Stimulated activated CD4-positive, alpha-beta T cell treated with anti-CD3 and anti-CD28 coated beads, Interleukin-1b, Interleukin-23, amount 100 ng/mL, for 48 hours (primary cell): ENCODE data around the gene MGAT1.
A peak's percentile ranks its signal among the peaks of the same experiment; 100 is the strongest.
"Not testable (repeated sequence)": the region's sequence is repeated elsewhere in the genome, so short reads cannot be mapped to it uniquely, and the experiment has no call there.

ENCODE experiments used
- DNase-seq: peaks from one replicate; pipeline ENCODE4 v3.0.0-alpha.2; 2020

Gene MGAT1

DNA sequence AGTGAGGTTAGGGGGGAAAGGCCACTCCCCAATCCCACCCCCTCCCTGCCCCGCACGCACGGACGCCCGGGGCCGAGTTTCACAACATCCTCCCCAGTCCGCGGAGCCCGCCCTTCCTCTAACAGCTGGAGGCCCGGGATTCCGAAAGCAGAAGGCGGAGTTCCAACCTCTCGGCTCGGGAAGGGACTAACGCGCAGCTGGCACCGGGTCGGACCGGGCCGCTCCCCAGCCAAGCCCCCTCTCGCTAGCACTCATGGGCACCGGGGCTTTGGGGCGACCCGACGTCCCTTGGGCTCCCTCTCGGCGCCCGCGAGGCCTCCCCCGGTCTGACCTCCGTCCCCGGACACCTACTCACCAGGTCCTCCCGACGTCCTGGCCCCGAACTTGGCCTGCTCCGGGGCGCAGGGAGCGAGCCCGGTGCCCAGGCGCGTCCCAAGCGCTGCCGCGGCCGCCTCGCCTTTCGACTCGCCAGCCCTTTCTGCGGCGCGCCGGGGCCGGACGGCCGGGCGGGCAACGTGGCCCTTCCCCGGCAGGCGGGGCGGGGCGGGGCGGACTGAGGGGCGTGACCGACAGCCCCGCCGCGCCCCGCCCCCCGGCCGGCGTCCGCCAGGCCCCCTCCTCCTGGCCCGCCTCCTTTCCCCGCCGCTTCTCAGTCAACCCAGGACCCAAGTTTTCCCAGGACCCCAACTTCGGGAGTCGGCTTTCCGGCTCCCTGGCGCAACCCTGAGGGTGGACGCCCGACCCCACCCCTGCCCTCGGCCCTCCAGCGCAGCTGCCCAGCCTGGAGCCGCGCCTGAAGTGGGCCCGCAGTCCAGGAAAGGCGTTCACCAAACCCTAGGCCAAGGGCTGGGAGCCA lies at the start of gene MGAT1:
Gene MGAT1 (minus strand): TSS at position 482 of the 856 bp plus-strand sequence. CDS start 9,835 bp downstream, outside the sequence.
- DNase-seq = peak; percentile 67

DNA sequence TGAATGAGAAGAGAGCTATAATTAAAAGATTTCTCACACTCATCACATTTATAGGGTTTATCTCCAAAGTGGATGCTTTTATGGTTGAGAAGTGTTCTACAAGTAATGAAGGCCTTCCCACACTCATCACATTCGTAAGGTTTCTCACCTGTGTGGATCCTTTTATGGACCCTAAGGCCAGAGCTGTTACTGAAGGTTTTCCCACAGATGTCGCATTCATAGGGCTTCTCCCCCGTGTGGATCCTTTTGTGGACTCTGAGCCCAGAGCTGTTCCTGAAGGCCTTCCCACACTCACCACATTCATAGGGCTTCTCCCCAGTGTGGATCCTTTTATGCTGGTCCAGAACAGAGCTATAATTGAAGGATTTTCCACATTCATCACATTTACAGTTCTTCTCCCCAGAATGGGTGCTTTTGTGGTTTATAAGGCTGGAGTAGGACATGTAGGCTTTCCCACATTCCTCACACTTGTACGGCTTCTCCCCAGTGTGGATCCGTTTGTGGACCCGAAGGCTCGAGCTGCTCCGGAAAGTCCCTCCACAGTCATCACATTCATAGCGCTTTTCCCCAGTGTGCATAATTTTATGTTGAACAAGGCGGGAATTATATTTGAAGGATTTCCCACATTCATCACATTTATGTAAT lies 48.0 kb upstream of the MGAT1 start:
- no peak for DNase-seq

DNA sequence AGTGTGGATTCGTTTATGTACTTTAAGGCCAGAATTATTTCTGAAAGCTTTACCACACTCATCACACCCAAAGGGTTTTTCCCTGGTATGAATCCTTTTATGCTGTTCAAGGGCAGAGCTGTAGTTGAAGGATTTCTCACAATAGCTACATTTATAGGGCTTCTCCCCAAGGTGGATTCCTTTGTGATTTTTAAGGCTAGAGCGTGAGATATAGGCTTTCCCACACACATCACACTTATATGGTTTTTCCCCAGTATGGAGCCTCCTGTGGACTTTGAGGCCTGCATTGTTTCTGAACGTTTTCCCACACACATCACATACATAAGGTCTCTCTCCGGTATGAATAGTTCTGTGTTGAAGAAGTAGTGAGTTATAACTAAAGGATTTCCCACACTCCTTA lies 47.2 kb upstream of the MGAT1 start:
- no peak for DNase-seq

DNA sequence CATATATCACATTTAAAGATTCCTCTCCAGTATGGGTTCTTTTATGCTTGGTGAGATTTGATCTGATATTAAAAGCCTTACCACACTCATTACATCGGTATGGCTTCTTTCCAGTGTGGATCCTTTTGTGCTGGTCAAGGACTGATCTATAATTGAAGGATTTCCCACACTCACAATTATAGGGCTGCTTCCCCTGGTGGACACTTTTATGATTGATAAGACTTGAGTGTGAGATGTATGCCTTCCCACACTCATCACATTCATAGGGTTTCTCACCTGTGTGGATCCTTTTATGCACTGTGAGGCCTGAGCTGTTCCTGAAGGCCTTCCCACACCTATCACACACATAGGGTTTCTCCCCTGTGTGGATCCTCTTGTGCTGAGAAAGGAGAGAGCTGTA lies 46.3 kb upstream of the MGAT1 start:
- DNase-seq = no peak

DNA sequence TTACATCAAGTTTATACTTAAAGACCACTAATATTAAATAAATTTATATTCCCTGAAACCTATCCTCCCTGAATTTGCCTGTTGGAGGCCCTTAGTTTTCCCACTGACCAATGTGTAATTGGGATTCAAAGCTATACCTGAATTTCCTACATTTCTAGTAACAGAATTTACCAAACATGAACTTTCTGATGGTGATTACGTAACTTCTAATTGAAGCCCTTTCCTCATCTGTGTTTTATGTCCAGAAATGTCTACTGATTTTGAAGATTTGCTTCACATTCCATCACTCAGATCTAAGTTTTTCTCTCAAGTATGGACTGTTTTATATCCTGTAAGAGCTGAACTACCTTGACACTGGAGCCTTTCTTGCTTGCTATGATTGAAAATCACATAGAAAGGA lies 45.7 kb upstream of the MGAT1 start:
- DNase-seq = no peak

DNA sequence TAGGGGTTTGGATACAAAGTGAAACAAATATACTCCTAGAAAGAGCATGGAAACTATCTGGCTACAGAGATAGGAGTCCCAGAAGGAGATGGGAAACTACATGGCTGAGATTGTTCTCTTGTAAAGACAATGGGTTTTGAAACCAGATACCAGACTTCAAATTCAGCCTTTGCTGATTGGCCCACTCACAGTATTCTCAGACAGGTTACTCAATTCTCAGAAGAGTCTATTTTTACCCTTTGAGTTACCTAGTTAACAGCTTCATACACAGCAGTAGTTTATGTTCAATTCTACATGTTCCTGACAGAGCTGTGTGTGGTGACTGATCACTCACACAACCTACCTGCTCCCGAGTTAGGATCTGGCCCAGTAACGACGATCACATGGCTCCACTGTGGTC lies 44.4 kb upstream of the MGAT1 start:
- DNase-seq = no peak

DNA sequence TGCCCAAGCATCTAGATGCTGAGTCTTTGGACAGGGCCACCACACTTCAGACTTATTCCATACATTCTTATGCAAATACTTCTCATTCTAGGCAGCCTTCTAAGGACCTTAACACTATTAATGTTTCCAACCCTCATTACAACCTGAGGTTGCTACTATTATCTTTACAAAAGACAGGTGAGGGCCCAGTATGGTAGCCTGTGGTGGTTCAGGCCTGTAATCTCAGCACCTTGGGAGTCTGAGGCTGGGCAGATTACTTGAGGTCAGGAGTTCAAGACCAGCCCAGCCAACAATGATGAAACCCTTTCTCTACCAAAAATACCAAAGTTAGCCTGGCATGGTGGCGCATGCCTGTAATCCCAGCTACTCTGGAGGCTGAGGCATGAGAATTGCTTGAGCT lies 42.3 kb upstream of the MGAT1 start:
- DNase-seq = no peak

DNA sequence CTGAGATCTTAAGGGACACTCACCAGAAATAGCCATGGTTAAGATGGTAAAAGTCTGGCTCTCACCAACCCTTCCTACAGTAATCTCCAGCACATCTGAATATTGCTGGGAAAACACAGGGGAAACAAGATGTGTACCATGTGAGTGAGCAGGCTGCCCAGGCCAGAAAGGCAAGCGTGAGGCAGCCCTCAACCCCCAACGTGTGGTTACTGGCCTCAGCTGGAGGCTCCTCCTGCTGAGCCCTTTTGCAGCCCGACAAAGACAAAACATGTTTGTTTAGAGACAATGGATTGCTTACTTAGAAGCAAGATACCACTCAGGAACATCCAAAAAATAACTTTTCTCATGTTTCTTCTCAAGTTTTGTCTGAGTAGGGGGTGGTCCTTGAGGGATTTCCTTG lies 41.8 kb upstream of the MGAT1 start:
- no peak for DNase-seq

DNA sequence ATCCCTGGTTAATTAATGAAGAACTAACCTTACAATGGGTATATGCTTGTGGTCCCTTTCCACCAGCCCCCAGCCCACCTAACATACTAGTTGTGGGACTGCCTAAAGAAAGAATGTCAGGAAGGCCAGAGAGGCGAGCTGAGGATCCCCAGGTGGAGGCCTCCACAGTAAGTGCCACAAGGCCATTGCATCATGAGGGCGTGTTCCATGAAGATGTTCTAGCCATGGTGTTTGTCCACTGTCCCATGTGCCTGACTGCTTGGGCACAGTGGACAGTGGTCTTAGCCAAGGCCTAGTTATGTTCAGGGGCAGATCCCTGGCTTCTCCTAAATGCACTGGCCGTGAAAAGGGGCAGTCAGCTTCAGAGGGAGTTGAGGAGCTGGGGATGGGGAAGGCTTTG lies 37.3 kb upstream of the MGAT1 start:
- no peak for DNase-seq

DNA sequence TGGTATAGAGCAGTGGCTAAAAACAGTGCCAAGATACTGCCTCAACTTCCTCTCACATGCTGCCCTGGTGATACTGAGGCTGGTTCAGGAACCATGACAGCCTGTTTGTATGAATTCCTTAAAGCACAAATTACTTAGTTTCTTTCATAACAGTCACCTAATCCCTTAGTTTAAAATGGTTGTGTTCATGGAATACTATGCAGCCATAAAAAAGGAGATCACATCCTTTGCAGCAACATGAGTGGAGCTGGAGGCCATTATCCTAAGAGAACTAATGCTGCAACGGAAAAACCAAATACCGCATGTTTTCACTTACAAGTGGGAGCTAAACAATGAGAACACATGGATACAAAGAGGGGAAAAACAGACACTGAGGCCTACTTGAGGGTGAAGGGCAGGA lies 36.6 kb upstream of the MGAT1 start:
- no peak for DNase-seq

DNA sequence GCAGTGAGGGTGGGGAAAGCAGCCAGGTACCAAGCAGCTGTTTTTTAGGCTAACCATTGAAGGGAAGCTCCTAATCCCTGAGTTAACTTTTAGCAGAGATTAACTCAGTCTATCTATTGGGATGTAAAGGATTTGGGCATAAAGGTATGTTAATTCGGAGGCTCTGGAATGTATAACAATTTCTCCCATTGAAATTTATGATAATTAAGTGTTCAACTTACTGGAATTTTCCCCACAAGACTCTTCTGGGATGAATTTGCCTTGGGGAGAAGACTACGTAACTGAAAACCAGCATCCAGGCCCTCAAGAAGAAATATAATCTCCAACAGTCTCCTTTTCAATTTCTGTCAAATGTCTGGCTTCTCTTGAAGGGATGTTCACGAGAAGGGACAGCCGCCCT lies 34.9 kb upstream of the MGAT1 start:
- no peak for DNase-seq

DNA sequence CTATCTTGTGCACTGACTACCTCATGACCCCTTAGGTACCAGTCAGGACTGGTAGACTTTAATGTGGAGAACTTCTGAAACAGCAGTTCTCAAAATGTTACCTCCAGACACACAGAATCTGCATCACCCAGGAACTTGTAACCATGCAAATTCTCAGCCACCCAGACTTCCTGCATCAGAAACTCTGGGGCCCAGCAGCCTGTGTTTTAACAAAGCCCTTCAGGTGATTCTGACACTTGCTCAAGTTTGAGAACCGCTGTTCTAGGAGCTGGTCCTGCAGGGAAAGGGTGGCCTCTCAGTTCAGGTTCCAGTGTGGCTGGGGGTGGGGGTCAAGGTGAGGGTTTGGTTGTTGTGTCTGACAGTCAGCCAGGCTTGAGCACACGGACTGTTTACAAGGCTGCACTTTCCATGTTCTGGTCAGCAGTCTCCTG lies 30.0 kb upstream of the MGAT1 start:
- peak; percentile 55 for DNase-seq

DNA sequence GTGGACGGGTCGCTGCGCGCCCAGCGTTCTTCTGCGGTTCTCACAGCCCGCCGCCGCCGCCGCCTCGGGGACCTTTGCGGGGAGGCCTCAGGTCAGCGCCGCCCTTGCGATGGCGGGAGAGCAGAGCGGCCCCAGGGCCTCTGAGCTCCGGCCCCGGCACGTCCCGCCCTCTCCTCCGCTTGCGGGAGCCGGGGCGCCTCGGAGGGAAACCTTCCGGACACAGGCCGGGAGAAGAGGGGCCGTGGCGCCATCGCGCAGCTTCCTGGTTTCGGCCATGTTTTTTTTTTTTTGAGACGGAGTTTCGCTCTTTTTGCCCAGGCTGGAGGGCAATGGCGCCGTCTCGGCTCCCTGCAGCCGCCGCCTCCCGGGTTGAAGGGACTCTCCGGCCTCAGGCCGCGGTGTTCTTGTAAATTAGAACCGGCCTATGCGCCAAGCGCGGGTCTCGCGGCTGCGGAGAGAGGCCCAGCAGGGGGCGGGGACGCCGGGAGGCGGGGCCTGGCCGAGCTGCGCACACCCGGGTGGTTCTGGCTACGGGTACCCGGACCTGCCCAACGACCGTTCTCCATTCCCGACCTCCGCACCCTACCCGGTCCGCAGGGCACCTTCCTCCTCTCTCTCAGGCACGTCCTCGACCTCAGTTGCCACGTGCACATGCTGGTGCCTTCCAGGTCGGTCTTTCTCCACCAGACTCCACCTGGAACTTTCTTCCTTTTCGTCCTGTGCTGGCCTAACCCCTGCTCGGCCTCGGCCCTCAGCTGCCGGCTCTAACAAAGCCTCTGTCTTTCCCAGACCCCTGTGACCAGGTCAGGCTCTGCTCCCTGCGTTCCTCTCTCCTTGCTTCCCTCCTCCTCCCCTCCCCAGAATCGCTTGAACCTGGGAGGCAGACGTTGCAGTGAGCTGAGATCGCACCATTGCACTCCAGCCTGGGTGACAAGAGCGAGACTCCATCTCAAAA lies 28.8 kb upstream of the MGAT1 start:
- DNase-seq = peak; percentile 74

DNA sequence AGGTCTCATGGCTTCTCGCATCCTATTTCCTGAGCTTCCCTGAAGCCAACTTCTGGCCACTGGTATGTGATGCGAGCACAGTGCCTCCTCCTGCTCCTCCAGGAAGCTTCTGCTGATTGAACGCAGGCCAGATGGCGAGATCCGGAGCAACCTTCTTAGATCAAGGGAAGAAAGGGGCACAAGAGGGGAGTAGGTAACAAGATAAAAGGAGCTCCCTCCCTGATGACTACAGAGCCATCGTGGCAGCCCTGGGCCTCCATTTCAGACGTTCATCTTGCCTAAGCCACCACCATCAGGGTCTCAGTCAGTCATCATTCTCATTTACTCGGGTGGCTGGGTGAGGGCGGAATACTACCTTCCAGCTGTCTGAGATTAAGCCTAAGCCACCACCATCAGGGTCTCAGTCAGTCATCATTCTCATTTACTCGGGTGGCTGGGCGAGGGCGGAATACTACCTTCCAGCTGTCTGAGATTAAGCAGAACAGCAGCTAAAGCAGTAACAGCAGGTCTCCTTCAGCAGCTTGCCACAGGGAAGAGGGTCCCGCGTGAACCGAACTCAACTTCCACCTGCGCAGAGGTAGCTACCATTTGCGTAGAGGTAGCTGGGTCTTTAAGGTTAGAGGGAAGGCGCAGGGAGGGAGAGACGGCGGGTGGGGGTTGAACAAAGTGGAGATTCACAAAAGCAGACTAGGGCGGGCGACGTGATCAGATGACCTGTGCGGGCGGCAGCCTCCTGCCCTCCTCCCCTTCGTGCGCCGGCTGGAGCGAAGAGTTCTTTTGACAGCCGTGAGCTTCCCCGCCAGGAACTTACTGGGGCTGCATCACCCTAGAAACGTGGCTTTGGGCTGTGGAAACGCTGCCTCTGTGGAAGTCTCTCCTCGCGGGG lies 27.9 kb upstream of the MGAT1 start:
- DNase-seq = peak; percentile 66

DNA sequence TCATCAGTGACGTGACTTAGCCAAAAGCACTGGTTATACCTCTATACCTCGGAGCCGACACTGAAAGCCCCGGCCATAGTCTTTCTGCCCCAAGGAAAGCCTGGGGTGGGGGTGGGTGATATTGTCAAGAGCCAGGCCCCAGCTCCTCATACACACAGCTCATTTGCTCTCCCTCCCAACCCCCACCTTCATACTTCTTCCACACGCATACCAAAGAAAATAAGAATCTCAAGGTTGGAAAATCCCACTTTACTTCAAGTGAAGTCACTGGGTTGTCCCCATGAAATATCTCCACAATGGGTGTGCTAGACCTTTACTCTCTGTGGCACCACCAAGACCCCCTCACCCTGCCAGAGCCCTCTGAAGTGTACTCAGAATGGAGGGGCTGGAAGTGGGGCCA lies 27.1 kb upstream of the MGAT1 start:
- DNase-seq = no peak

DNA sequence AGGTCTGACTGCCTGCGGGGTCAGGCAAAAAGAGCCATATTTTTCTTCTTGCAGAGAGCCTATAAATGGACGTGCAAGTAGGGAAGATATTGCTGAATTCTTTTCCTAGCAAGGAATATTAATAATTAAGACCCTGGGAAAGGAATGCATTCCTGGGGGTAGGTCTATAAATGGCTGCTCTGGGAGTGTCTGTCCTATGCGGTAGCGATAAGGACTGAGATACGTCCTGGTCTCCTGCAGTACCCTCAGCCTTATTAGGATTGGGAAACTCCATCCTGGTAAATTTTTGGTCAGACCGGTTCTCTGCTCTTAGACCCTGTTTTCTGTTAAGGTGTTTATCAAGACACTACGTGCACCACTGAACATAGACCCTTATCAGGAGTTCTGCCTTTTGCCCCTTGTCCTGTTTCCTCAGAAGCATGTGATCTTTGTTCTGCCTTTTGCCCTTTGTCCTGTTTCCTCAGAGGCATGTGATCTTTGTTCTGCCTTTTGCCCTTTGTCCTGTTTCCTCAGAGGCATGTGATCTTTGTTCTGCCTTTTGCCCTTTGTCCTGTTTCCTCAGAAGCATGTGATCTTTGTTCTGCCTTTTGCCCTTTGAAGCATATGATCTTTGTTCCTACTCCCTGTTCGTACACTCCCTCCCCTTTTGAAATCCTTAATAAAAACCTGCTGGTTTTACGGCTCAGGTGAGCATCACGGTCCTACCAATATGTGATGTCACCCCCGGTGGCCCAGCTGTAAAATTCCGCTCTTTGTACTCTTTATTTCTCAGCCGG lies 26.3 kb upstream of the MGAT1 start:
- DNase-seq = not testable (repeated sequence)

DNA sequence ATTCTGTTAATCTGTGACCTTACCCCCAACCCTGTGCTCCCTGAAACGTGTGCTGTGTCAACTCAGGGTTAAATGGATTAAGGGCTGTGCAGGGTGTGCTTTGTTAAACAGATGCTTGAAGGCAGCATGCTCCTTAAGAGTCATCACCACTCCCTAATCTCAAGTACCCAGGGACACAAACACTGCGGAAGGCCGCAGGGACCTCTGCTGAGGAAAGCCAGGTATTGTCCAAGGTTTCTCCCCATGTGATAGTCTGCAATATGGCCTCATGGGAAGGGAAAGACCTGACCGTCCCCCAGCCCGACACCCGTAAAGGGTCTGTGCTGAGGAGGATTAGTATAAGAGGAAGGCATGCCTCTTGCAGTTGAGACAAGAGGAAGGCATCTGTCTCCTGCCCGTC lies 24.8 kb upstream of the MGAT1 start:
- not testable (repeated sequence) for DNase-seq

DNA sequence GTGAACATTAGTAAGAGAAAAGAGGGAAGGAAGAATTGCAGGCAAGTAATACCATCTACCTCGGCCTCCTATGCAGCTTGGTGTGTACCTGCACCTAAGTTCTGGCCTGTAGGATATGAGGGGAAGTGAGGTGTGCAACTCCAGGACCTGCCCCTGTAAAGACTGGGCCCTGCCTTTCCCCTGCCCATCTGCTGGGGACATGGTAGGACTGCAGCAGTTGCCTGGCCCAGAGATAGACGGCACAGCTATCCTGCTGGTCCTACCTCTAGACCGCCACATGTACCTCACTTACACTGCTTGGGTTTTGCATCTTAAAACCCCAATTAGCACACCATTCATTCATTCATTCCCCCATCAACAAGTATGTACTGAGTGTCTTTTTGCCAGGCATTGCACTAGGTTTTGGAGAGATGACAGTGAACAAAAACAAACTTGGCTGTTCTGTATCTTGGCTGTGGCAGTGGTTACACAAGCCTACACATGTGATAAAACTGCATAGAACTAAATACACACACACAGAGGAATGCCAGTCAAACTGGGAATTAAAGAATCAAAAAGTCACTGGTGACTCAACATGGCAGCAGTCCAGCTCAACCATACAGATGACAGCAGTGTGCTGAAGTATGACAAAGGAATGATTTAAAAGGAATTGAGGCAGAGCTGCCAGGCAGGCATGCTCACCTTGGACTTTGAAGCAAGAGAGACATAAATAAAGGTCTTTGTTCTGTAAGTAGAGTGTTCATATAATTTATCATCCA lies 23.3 kb upstream of the MGAT1 start:
- peak; percentile 69 for DNase-seq

DNA sequence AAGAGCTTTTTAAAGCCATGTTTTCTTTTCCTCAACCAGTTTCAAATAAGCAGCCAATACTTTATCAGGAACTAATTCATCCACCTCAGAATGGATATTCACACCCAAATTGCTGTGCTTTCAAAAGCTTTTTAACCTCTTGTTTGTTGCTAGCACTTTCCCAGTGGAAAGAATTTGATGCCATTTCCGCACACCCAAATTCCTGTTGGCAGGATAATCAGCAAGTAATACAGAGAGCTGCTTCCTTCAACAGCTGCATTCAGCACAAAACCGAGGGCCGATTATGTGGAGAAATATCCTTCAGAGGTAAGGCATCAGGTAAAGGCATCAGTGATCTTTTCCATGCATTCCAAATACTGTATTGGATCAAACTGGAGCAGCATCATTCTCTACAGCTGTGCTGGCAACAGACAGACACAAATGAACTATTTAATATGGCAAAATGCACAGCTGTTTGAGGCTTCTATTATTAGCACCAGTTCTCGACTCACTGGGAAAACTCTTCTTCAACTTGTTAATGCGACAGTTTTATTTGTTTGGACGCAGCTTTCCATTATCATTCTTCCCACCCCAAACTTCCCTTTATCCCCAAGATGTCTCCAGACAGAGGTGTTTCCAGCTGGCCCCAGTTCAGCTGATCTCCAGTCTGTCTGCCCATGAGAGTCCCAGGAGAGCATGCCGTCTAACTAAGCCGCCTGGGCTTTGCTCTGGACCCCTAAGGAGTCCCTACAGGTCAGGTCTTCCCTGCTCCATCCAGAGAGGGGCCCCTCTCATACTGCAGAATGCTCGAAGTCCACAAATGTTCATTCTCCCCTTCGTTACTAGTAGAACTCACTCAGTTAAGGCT lies 22.2 kb upstream of the MGAT1 start:
- DNase-seq = no peak
